HG03442 (cell line): ENCODE data around the gene KBTBD4.

Experiments
- ATAC-seq: cut with Tn5 transposase; IDR thresholded peaks from one replicate; pipeline ENCODE4 v1.9.1; 2021; ENCODE audit warnings: mild to moderate bottlenecking, moderate library complexity; ENCODE audit not compliant: unreplicated experiment

KBTBD4 gene

DNA sequence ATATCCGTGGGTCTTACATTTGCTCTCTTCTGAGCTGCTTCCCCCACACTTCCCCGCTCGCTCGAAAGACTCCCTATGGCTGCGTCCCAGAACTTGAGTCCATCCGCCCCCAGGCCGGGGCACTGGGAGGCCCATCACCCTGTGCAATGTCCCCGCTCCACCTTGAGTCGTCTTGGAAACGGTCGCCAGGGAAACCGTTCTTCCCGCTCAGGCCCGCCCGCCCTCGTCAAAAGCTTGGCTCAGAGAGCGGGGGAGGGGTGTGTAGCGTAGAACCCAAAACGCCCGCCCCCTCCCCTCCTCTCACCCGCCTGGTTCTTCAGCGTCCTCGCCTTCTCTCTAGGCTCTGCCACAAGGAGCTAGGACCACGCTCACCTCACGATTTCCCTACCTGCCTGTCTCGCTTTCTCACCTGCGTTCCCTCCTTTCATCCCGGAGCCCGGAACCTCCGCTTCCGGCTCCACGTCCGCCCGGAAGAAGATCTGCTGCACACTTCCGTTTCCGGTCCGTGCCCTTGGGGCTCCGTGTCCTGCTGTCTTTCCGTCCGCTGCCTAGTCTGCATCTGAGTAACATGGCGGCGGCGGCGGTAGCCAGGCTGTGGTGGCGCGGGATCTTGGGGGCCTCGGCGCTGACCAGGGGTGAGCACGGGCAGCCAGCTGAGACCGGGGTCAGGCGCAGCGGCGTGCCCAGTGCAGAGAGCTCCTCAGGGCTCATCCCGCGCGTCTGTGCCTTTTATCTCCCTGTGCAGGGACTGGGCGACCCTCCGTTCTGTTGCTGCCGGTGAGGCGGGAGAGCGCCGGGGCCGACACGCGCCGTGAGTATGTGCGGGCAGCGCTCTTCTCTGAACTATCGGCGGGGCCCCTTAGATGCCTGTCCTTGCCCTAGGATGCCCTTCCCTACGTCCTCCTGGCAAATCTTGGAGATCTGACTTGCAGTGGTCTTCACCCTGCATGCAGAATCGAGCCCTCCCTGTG lies at the start of gene KBTBD4, which contains the start of gene NDUFS3:
Gene KBTBD4 (minus strand): TSS at position 447 of the 971 bp plus-strand sequence. CDS start 19 bp downstream, at position 428.
Gene NDUFS3 (plus strand): TSS at position 551 of the 971 bp plus-strand sequence. CDS start 18 bp downstream, at position 569.
- peak; percentile 93 for ATAC-seq

DNA sequence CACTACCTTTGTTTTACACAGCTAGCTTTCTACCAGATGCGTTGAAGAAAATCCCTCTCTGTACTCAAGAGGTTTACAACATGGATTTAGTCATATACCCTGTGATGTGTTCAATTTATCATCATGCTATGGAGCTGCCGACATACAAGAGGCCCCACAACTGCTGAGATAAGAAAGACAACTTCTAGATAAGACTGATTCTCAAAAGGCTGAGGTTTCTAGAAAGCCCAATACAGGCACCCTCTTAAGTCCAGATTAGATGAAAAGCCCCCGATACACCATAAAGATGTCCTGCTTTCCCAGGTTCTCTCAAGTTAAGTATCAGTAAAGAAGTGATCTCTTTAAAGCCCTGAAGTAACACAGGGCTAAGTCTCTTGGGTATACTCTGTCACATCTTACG lies 49.3 kb upstream of the KBTBD4 start:
- no peak for ATAC-seq

DNA sequence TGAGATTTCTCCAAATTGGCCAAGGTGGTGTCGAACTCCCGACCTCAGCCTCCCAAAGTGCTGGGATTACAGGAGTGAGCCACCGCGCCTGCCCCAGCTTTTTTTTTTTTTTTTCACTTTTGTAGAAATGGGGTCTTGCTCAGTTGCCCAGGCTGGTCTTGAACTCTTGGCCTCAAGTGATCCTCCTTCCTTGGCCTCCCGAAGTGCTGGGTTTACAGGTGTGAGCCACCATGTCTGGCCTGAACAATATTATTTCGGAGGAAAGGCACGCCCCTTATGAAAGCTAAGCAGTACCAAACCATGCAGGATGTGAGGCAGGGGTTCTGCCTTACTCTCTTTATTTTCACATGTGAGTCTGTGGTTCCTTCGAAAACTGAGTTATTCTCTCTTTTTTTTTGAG lies 47.5 kb upstream of the KBTBD4 start:
- ATAC-seq = no peak

DNA sequence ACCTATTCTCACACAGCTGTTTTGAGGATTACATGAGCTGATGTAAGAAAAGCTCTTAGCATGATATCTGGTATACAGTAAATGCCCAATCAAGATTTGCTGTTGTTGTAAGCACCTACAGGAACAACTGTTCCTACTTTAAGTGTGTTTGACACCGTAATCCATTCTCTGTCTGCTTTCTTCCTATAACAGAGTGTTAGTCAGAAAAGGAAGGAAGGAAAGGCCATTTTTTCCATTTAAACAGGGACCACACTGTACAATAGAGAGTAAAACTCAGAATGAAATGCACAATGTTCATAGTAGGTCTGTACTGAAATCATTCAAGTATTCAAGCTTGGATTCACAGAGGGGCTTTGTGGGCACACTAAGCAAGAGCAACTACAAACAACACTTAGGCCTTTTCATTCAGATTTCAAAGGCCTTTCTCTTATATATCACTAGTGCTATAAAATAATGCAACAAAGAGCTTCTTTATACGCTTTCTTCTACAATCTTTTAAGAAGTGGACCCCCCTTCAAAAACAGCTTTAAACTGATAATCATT lies 42.1 kb upstream of the KBTBD4 start:
- ATAC-seq = no peak

GRCh38 chr11:47617417-47617809 lies 38.6 kb upstream of the KBTBD4 start:
- no peak for ATAC-seq

DNA sequence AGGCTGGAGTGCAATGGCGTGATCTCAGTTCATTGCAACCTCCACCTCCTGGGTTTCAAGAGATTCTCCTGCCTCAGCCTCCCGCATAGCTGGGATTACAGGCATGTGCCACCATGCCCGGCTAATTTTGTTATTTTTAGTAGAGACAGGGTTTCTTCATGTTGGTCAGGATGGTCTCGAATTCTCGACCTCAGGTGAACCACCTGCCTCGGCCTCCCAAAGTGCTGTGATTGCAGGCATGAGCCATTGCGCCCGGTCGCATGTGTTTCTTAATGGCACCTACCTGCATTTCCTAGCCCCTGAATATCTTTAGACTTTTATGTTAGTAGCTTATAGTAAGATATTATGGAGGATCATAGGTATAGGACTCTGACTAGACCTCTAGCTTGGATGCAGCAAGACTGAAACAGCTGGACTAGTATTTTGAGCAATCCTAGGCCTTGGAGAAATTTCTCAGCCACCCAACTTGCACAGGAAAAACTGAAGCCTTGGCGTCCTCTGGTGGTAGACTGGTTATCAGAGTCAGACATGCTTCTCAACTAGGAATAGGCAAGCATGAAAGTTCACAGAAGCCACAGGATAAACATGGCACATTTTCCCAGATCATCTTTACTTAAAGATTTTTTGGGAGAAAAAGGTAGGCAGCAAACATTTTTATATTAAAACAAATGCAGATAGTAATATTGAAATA lies 38.1 kb upstream of the KBTBD4 start:
- no peak for ATAC-seq

- no peak for ATAC-seq
These were observed 36.5 kb upstream of the KBTBD4 start for GRCh38 chr11:47615249-47615648.

GRCh38 chr11:47611348-47611794 lies 32.6 kb upstream of the KBTBD4 start:
- peak; percentile 81 for ATAC-seq

- ATAC-seq = no peak
These were observed 30.9 kb upstream of the KBTBD4 start for GRCh38 chr11:47609675-47610074.

- ATAC-seq = no peak
These were observed 28.6 kb upstream of the KBTBD4 start for GRCh38 chr11:47607380-47607779.

DNA sequence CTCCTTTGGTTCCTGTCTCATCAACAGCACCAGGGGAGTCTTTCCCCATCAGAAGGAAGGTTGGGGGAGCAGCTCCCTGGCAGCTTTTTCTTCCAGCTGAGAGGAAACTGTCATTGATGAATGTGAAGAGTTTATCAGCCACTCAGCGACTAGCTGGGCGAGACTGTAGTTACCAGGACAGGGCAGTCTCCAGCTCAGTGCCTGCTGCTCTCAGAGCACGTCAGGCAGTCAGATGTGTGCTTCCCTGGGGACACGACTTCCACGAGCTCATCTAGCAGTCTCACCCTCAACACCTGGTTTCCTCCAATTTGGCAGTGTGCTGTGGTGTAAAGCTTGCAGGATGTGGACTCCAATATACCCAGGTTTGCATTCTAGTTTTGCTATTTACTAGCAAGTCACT lies 28.0 kb upstream of the KBTBD4 start:
- ATAC-seq = no peak

GRCh38 chr11:47605921-47606320 lies 27.2 kb upstream of the KBTBD4 start:
- ATAC-seq = no peak

- no peak for ATAC-seq
These were observed 24.5 kb upstream of the KBTBD4 start for GRCh38 chr11:47603295-47603694.

- ATAC-seq = no peak
These were observed 21.1 kb upstream of the KBTBD4 start for GRCh38 chr11:47599902-47600301.

GRCh38 chr11:47595967-47596366 lies 17.2 kb upstream of the KBTBD4 start:
- no peak for ATAC-seq

DNA sequence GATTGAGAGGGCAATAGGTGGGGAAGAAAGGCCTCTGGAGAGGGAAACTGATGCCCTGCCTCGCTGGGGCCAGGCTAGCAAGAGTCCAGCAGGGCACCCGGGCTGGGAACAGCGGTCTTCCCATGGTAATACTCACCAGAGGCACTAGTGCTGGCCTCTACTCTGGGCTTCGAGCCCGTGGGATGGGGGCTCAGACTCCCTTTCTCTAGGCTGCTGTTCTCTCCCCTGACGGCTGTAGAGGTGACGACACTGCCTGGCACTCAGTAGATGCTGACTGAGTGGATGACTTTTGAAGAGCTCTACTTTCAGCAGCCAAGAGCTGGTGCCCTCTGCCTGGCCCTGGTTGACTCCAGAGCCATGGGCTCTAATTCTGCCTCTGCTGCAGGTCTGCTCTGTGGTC lies 16.3 kb upstream of the KBTBD4 start:
- no peak for ATAC-seq

- ATAC-seq = no peak
These were observed 15.4 kb upstream of the KBTBD4 start, which contains the start of gene C1QTNF4 for GRCh38 chr11:47593934-47594855. Gene C1QTNF4 (minus strand): TSS chr11:47594411. CDS start chr11:47590810, 3,601 bp downstream.

DNA sequence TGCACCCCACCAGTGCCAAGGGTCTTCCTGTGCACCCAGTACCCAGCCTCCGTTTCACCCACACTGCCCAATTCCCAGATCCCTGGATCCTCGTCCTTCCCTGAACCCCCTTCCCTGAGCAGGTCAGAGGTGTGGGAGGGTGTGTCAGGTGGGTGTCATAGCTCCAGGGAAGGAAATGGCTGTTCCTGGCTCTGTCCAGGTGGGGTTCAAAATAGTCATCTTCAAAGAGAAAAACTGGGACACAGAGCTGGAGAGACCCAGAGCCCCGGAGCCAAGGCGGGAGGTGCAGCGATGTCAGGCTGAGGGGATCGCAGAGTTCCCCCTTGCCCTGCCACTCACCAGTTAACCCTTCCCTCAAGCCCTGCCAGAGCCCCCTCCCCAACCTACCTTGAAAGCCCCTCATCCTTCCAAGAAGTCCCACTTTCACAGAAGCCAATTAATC lies 14.7 kb upstream of the KBTBD4 start:
- ATAC-seq = no peak

GRCh38 chr11:47592970-47593369 lies 14.2 kb upstream of the KBTBD4 start:
- ATAC-seq = no peak

DNA sequence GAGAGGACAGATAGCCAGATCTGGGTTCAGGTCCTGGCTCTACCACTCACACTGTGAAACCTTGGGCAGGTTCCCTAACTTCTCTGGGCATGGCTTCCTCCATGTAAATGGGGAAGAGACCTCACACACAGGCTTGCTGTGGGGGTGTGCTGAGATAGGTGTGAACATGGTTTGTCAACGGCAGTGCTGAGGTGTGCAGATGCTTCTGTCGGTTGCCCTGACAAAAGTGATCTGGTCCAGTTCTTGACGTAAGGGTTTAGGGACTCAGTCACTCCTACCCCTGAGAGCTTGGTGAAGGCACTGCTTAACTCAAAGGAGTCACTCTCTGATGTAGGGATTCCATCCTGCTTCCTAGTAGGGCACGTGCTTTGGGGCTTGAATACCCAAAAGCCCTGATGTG lies 13.5 kb upstream of the KBTBD4 start:
- ATAC-seq = no peak
